Breast epithelium (tissue), 4 donors: Measurements from ENCODE around the gene ARID5B. TPM values are rescaled to one million over a fixed set of nuclear protein-coding genes. Genes with fewer than 3 reads are reported as not detected.

Experiments
- DNase-seq, 2 donors: peaks; one replicate each; pipeline ENCODE4 v3.0.0-alpha.2; 2019; ENCODE audit warnings: low spot score in 2 of 2
- H3K27ac ChIP-seq, 2 donors: fragments of 200-600 bp; sonication (generic) in 1 of 2; one replicate each; pipeline ENCODE4 v1.5.1; 2016 to 2019; ENCODE audit warnings: mild to moderate bottlenecking in 1 of 2
- H3K27me3 ChIP-seq, 2 donors: fragments of 200-600 bp; sonication (generic) in 1 of 2; one replicate each; pipeline versions ENCODE4 v1.5.1 to v1.6.0; 2017 to 2019; ENCODE audit warnings: control low read depth in 1 of 2, mild to moderate bottlenecking in 1 of 2
- H3K36me3 ChIP-seq: fragments of 200-600 bp; one replicate; pipeline ENCODE4 v1.5.1; 2019
- H3K4me1 ChIP-seq, 2 donors: fragments of 200-600 bp; sonication (generic); one replicate each; pipeline ENCODE4 v1.5.1; 2016 to 2019; ENCODE audit warnings: control low read depth in 1 of 2
- H3K4me3 ChIP-seq, 3 donors: fragments of 200-600 bp; sonication (generic); 1 replicate in 2 of 3; 2 replicates in 1 of 3; pipeline ENCODE4 v1.5.1; 2016 to 2019; ENCODE audit warnings: mild to moderate bottlenecking in 3 of 3, moderate library complexity in 2 of 3
- H3K9me3 ChIP-seq, 2 donors: fragments of 200-600 bp; sonication (generic) in 1 of 2; one replicate each; pipeline ENCODE4 v1.5.1; 2016 to 2019; ENCODE audit warnings: control low read depth in 1 of 2
- CTCF ChIP-seq, 3 donors: fragments of 450-650 bp; IDR thresholded peaks; one replicate each; pipeline ENCODE4 v1.5.1; 2016 to 2017; ENCODE audit warnings: antibody characterized with exemption in 3 of 3, mild to moderate bottlenecking in 3 of 3, moderate library complexity in 3 of 3
- POLR2A ChIP-seq: fragments of 450-650 bp; IDR thresholded peaks from one replicate; pipeline ENCODE4 v1.6.1; 2016; ENCODE audit warnings: antibody characterized with exemption, mild to moderate bottlenecking, moderate library complexity
- POLR2AphosphoS5 ChIP-seq, 3 donors: sonication (generic); formaldehyde crosslinking; IDR thresholded peaks; one replicate each; pipeline ENCODE4 v1.6.1; 2017; ENCODE audit warnings: antibody characterized with exemption in 3 of 3
- intact Hi-C: fragments of 100-400 bp; cut with DNase I; formaldehyde crosslinking; loops from one replicate; pipeline ENCODE4 v1.15.1; 2023; ENCODE audit warnings: low total_unique reads
- total RNA-seq, 3 donors: library from RNA; depleted of rRNA; stranded (reverse); fragments of >200 nt; gene quantifications; one replicate each; pipeline ENCODE4 v1.1.0, GENCODE V29; 2016

Gene ARID5B
- total RNA-seq, 3 donors from 2014 or later, result 89.5 to 166 (median 125) TPM

GRCh38 chr10:61978965-61979364 lies 77.5 kb downstream of the ARID5B start:
- no peaks in the 10 kb centered on the region for H3K9me3 ChIP-seq
- no peaks in the 10 kb centered on the region for H3K27me3 ChIP-seq
- peaks cover 0 to 4% of the 10 kb centered on the region in 2 donors for H3K4me1 ChIP-seq
- TF ChIP-seq POLR2AphosphoS5 (IDR thresholded peaks at IDR 0.05) (no peak), POLR2A (no peak), CTCF (IDR thresholded peaks at IDR 0.05) (no peak)
- no peak for DNase-seq
- no peak overlapping the region for H3K4me3 ChIP-seq
- no peak overlapping the region for H3K27ac ChIP-seq
- intact Hi-C loops, result no loop called here
- no peaks in the 10 kb centered on the region for H3K36me3 ChIP-seq

DNA sequence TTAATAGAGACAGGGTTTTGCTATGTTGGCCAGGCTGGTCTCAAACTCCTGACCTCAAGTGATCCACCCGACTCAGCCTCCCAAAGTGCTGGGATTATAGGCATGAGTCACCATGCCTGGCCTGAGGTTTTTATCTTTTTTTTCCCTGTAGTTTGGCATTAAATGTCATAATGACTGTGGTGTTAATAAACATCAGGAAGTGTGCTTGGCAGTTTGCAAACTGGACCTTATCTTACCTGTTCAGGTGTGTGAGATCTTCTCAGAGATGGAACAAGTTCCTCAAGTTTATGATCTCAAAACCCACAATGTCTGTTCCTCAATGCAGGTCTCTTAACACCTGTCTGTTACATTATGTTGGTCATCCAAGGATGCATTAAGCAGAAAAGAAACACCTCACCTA lies 80.0 kb downstream of the ARID5B start:
- Histone ChIP-seq H3K36me3 (no peaks in the 10 kb centered on the region), H3K4me1 (no peaks in the 10 kb centered on the region), H3K9me3 (no peaks in the 10 kb centered on the region), H3K27ac (peak overlapping the region in 1 of 2 donors; percentile 37), H3K4me3 (no peak overlapping the region), H3K27me3 (no peaks in the 10 kb centered on the region)
- no peak for DNase-seq
- intact Hi-C loops, result no loop called here
- TF ChIP-seq POLR2A, result no peak
- no peak for TF ChIP-seq POLR2AphosphoS5 (IDR thresholded peaks at IDR 0.05)
- no peak for TF ChIP-seq CTCF (IDR thresholded peaks at IDR 0.05)

DNA sequence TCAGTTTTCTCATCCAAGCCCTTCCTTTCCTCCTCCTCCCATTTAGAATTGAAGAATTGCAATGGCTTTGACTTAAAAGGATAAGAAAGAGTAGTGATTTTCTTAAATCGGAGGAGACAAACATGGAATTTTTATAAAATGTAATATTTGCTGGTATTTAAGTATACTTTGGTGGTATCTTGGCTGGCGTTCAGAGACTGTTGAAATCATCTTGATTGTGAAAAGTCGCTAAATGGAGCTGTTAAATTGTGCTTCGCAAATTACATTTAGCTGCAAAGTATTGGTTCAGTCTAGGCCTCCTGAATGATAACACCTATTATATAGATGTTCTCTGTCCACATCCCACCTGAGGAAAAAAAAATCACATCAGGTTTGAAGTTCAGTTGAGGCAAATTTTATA lies 81.8 kb downstream of the ARID5B start:
- no peak for TF ChIP-seq CTCF (IDR thresholded peaks at IDR 0.05)
- no peak for TF ChIP-seq POLR2AphosphoS5 (IDR thresholded peaks at IDR 0.05)
- no peak for TF ChIP-seq POLR2A
- Histone ChIP-seq H3K9me3 (no peaks in the 10 kb centered on the region), H3K36me3 (no peaks in the 10 kb centered on the region), H3K4me1 (no peaks in the 10 kb centered on the region), H3K27ac (no peak overlapping the region), H3K4me3 (no peak overlapping the region), H3K27me3 (no peaks in the 10 kb centered on the region)
- DNase-seq, result no peak
- intact Hi-C loops, result no loop called here

- intact Hi-C loops, result no loop called here
- H3K9me3 ChIP-seq, result no peaks in the 10 kb centered on the region
- H3K27me3 ChIP-seq, result no peaks in the 10 kb centered on the region
- no peak for TF ChIP-seq POLR2AphosphoS5 (IDR thresholded peaks at IDR 0.05)
- DNase-seq, result no peak
- no peak overlapping the region for H3K27ac ChIP-seq
- H3K36me3 ChIP-seq, result no peaks in the 10 kb centered on the region
- no peaks in the 10 kb centered on the region for H3K4me1 ChIP-seq
- no peak overlapping the region for H3K4me3 ChIP-seq
These were observed 83.4 kb downstream of the ARID5B start for GRCh38 chr10:61984803-61985418.

DNA sequence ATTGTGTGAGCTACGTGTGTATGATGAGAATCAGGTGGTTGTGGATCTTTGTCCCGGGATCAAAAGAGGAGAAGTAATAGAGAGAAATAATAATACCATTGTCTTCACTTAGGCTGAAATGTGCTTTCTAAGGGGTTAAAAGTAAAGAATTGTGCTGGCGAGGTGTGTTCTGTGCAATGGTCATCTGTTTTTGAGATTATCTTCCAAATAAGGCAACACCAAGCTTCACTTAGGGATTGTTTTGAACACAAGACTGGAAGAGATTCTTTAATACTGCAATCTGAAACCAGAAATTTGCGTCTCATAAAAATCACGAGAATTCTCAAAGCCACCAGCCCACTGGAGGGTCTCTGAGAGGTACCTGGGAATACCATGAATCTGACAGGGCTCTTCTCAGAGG lies 84.2 kb downstream of the ARID5B start:
- Histone ChIP-seq H3K4me1 (no peaks in the 10 kb centered on the region), H3K27ac (no peak overlapping the region), H3K4me3 (no peak overlapping the region), H3K27me3 (no peaks in the 10 kb centered on the region), H3K36me3 (no peaks in the 10 kb centered on the region), H3K9me3 (no peaks in the 10 kb centered on the region)
- intact Hi-C loops, result no loop called here
- no peak for TF ChIP-seq POLR2A
- DNase-seq, result no peak

- TF ChIP-seq POLR2AphosphoS5 (IDR thresholded peaks at IDR 0.05) (no peak), CTCF (IDR thresholded peaks at IDR 0.05) (no peak), POLR2A (no peak)
- intact Hi-C loops, result no loop called here
- Histone ChIP-seq H3K4me3 (no peak overlapping the region), H3K36me3 (no peaks in the 10 kb centered on the region), H3K4me1 (no peaks in the 10 kb centered on the region), H3K27ac (peak overlapping the region in 1 of 2 donors; percentile 5), H3K27me3 (no peaks in the 10 kb centered on the region), H3K9me3 (no peaks in the 10 kb centered on the region)
- DNase-seq, result no peak
These were observed 84.9 kb downstream of the ARID5B start for GRCh38 chr10:61986382-61986781.
